DMS 273 (cell line): Measurements from ENCODE around the gene ARMH2.

ENCODE experiments used
- DNase-seq: peaks from one replicate; lab custom pipeline; 2025; ENCODE audit not compliant: unreplicated experiment; lab: John Stamatoyannopoulos, UW

The ARMH2 gene

DNA sequence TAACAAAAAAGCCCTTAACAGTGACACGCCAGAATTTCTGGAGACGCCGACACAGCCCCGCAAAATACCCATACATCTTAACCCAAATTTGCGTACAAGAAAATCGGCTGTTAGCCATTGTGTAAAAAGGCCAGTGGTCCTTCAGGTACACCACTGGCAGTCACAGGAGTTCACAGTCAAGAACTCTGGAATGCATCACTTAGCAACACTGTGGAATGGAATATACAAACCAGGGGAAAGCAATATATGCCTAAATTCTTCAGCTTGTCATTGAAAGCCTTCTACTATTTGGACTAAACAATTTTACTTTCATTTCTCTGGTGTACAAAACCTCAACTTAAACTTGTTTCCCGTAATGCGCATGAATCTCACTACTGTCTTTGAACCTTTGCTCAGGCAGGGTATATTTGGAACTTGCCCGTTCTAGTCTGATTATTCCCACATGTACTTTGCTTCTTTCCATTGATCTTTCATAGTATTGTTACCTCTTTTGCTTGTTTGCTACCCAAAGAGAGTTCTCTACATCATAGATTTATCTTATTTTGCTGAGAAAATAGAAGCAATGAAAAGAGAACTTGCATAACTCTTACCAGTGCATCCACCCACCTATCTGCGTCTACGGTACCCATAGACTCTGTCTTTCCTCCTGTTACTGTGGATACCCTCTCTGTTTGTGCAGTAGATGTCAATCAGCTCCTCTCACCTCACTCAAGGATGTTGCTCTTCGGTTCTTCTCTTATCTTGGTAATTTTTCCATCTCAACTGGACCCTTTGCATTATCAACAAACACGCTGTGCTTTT, at the start of gene ARMH2:
Gene ARMH2 (minus strand): TSS at position 178 of the 801 bp plus-strand sequence. CDS start 60 bp downstream, at position 118.
- DNase-seq = no peak

- DNase-seq = no peak
Observed at GRCh38 chr6:24848461-24848860, 49.7 kb upstream of the ARMH2 start.

GRCh38 chr6:24847402-24847801, 48.7 kb upstream of the ARMH2 start:
- no peak for DNase-seq

DNA sequence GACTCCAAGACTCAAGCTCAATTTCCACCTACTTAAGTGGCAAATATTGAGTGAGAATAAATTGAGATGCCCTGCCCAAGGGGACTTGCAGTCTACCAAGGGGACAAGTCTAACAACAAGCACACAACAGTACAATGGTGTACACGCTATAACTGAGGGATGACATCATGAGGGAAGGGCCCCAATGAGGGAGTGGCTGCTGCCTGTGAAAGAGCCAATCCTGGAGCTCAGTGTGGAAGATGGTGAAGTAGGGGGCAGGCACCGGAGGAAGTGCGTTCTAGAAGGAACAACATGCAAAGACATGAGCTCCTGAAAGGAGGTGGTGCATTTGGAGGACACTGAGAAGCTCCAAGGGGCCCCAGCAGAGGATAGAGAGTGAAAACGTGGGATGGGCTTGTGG, 46.9 kb upstream of the ARMH2 start:
- DNase-seq = no peak

DNA sequence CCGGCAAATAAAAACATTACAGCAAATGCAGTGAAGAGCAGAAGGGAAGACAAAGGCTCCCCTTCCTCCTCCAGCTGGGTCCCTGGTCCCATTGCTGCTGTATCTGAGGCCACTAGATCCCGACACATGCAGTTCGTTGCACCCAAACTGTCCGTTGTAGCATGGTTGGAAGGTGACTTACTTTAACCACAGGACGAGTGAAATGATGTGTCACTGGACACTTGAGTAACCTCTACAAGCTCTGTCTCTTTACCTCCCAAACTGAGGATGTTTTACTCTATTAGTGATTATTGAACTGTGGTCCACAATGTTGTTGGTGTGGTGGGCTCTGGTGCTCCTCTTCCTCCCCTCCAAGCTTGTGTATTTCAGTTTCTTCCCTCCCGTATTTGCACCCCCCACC, 46.2 kb upstream of the ARMH2 start:
- DNase-seq = no peak

DNA sequence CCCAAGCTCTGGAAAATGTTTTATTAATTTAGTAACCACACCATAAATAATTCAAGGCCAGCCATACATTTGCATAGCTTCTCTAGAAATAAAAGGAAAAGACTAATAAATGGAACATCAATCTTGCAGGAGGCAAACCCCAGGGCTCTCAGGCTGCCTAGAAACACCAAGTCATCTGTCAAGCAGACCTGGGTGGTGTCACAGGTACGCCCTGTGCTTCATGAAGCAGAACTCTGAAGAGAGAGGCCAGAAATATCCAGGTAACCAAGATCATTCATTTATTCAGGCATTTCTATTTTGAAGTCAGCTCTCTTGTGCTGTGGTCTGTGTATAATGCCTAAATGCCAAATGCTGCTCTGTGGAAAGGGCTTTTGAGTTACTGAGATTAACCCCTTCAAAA, 45.3 kb upstream of the ARMH2 start:
- no peak for DNase-seq

GRCh38 chr6:24840187-24840586, 41.5 kb upstream of the ARMH2 start:
- no peak for DNase-seq

DNA sequence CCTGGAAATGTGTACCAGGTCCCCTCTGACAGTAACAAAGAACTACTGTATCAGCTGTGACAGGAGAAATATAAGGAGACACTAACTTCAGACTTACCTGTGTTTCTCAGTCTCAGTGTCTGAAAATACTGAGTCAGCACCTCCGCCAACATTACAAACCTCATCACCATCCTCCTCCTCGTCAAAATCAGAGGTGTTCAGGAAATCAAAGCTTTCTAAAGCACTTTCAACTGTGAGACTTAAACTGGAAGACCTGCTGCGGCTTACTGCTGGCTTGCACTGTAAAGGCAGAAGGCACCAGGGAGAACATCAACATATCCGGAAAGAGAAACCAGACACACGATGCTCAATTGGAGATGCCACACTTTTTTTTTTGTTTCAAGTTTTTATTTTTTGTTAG, 40.3 kb upstream of the ARMH2 start:
- no peak for DNase-seq

DNA sequence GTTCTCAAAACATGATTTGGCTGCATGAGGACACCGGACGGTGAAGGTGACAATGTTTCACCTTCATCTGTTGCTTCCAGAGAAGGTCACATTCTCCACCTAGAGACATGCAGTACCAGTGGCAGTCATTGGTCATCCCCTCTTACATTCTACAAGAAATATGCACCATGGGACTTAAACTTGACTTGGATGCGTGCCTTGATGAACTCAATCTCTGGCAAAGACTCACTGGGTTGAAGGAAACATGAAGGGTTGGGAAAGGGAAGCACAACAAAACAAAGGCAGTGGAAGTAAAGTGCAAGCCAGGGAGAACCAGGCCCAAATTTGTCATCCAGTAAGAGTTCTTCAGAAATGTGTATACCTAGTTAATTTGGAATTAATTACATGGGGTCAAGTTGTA, 39.4 kb upstream of the ARMH2 start:
- no peak for DNase-seq

GRCh38 chr6:24836109-24836508, 37.4 kb upstream of the ARMH2 start:
- DNase-seq = no peak

DNA sequence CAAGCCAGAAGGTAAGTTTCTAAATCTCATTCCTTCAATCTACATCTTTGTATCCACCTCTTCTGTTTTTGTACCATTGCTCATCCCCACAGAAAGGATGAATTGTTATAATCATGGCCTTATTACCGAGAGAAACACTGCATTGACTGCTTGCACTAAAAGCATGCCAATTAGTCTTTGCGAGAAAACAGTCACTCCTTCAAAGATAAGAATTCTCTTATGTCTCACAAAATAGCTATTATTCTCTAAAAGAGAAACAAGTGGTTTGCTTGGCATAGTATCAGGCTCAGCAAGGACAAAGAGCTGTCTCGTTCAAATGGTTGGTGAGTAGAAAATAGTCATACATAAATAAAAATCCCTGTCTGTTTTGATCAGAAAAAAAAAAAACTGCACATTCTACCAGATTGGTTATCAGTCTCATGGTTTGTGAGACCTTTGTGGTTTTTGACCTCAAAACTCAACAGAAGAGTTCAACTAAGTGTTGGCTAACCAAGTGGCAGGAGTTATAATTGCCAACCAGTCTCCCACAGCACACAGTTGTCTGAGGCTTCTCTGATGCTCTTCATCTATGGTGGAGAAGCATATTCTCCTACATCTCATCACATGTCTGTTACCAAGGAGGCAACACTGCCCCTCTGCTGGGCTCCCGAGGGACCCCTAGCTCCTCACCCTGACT, 35.1 kb upstream of the ARMH2 start:
- DNase-seq = no peak

GRCh38 chr6:24832794-24833193, 34.1 kb upstream of the ARMH2 start:
- DNase-seq = no peak

DNA sequence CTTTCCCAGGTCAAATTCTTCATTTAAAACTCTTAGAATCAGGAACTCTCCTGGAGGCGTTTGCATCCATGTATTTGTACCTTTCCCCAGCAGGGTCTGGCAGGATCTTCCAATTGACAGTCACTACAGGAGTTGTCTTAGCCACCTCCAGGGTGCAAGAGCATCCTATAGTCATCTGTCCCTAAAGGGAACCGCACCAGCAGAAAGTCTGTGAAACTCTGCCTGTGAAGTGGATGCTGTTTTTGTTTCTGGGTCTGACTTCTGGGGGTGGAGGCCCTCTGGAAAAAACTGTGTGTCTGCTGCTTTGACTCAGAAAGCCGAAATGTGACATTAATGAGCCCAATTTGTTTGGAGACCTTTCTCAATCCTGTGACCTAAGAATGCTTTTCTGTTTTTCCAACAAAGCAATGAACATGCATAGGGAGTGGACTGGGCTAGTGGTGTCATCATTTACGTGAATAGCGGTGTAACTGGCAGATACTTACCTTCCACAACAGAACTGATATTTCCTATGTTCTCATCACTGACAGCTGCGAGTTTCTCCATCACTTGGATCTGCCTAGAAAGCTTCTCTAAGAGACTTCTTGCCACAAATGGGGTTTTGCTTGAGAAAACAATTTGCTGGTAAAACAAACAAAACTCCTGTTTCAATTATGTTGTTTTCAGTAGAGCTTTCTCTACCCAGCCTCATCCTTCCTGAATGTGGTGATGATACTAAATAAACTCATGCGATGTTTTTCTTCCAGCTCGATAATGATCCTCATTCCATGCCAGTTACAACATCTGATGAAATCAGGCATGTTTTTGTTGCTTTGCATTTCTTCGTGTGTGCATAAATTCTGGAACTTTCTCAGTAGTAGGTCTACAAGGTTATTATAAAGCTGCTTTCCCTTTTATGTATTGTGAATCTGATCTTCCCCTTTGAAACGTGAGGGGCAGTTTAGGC, 33.3 kb upstream of the ARMH2 start:
- no peak for DNase-seq

- no peak for DNase-seq
Observed at GRCh38 chr6:24829657-24830056, 30.9 kb upstream of the ARMH2 start.

GRCh38 chr6:24827970-24828369, 29.3 kb upstream of the ARMH2 start:
- DNase-seq = no peak

DNA sequence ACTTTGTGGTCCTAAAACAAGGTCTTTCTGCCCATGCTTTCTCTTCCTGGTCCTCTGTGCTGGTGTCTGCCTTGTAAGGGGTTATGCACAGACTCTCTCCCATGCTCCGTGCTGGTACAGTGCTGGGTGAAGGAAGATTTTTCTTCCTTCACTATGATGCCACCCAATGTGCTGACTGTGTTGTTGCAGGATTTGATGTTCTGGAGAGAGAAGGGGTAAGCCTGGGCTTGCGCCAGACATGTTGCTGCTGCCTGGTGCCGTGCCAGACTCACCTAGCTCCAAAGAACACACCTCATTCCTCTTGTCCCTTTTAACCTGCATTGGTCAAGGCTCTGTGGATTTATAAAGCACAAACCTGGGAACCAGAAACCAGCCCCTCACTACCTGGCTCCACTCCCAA, 28.4 kb upstream of the ARMH2 start:
- peak; percentile 49 for DNase-seq

GRCh38 chr6:24825130-24825630, 26.5 kb upstream of the ARMH2 start:
- no peak for DNase-seq

DNA sequence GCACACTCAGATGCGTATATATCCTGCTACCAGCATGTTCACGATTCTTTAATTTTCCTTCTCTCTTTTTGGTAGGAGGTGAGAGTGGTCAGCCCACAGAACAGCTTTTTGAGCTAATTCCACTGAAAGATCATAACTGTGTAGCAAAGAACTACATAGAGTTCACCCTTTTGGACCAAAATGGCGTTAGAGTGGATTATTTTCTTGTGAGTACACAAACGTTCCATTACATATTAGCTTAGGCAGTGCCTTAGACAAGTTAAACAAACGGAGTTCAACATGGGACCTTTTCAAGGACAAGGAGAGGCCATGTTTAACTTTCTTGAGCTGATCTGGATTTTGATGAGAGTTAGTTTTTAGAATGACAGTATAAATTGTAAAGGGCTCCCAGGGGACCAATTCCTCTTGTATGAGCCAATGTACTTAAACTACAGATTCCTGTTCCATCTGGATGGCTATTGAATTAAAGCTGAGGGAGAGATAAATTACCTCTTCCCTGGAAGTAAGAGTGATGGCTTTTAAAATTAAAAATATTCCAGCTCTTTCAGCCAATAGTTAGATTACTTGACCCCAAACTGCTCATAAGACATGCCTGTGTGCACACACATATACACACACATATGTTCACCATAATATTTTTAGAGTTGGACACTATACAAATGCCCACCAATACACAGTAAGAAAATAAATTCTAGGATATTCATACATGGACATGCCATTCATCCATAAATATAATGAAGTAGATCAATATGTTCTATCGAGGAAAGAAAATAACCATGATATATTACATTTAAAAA, 25.6 kb upstream of the ARMH2 start:
- DNase-seq = peak; percentile 78

GRCh38 chr6:24823185-24823584, 24.5 kb upstream of the ARMH2 start:
- no peak for DNase-seq

GRCh38 chr6:24822696-24823095, 24.0 kb upstream of the ARMH2 start:
- no peak for DNase-seq
